HG03571 (cell line): ENCODE measurements around the gene CACNA1I.

Experiments
- ATAC-seq: cut with Tn5 transposase; IDR thresholded peaks from one replicate; pipeline ENCODE4 v1.9.1; 2021; ENCODE audit not compliant: unreplicated experiment

Gene CACNA1I

DNA sequence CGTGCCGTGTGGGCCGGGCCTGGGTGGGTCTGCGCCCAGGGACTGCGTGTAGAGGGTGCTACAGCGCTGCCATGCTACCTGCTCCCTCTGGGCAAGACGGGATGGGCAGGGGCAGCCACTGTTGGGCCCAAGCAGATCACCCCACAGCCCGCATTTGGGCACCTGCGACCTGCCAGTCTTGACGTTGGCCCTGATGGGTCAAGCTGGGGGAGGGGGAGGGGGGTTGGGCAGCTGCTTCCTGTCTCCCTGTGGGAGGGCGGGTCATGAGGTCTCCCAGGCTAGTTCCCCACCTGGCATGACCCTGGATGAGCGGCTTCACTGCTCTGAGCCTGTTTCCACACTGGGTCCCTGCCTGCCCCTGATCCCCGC, 35.2 kb upstream of the CACNA1I start:
- no peak for ATAC-seq

DNA sequence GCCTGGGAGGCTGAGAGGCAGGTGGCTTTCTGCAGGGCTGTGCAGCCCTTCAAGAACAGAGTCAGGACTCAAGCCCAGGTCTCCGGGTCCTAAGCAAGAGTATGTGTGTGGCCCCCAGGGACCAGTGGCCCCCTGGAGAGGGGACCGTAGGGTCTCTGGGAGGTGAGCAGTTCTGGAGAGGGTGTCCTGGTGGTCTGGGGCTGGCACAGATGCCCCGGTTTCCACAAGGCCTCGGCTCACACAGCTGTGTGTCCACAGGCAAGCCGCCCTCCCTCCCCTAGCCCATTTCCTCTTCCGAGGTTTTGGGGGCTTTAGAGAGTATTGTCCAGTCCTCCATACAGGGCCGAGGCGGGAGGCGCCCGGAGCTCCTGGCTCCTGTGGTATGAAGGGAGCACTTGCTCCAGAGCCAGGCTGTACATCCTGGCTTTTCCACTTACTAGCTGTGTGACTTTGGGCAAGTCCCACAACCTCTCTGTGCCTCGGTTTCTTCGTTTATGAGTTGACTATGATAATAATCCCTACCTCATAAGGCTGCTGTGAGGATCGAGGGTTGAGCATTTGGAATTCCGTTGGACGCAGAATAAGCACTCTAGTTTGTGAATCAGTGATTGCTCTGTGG, 34.6 kb upstream of the CACNA1I start:
- no peak for ATAC-seq

DNA sequence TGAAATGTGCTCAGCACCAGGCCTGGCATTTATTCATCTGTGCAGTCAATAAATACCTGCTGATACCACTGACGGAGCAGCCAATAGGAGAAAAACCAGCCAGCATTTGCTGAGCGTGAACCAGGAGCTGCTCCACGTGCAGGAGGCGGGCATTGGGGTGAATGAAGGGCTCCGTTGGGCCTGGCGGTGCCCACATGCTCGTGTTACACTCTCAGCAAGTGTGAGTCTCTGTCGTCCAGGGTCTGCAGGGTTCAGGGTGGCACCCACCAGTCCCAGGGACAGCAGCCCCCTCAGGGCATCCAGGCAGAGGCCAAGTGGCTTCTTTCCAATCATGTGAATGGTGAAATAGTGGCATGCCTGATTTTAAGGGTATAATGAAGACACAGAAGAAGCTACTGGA, 33.8 kb upstream of the CACNA1I start:
- ATAC-seq = no peak

DNA sequence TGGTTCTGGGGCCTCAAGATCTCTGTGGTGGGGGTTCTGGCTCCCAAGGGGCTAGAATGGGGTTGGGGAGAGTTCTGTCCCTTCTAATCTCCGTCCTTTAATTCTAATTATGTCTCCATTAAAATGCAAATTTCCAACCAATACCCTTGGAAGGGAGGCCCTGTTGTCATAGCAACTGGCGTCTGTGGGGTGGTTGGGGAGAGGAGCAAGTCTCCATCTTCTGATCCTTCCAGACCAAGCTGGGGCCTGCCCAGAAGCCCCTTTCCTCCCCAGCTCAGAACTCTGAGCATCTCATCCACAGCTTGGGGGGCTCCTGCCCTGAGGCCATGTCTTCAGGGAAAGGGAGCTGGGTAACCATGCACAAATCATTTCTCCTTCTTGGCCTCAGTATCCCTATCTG, 32.6 kb upstream of the CACNA1I start:
- ATAC-seq = no peak

DNA sequence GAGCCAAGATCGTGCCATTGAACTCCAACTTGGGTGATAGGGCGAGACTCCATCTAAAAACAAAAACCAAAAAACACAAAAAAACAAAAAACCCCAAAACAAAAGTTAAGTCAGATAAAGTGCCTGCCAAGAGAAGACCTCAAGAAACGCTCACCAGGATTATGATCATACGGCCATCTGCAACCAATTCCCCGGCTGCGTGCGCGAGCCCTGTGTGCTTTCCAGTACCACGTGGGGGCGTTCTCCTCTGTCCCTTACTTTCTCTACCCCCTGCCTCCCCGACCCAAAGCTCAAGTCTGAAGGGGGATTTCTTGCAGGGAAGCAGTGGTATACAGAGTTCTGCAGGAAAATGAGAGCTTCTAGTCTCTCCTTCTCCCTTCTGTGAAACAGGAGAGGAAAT, 27.5 kb upstream of the CACNA1I start:
- ATAC-seq = no peak

DNA sequence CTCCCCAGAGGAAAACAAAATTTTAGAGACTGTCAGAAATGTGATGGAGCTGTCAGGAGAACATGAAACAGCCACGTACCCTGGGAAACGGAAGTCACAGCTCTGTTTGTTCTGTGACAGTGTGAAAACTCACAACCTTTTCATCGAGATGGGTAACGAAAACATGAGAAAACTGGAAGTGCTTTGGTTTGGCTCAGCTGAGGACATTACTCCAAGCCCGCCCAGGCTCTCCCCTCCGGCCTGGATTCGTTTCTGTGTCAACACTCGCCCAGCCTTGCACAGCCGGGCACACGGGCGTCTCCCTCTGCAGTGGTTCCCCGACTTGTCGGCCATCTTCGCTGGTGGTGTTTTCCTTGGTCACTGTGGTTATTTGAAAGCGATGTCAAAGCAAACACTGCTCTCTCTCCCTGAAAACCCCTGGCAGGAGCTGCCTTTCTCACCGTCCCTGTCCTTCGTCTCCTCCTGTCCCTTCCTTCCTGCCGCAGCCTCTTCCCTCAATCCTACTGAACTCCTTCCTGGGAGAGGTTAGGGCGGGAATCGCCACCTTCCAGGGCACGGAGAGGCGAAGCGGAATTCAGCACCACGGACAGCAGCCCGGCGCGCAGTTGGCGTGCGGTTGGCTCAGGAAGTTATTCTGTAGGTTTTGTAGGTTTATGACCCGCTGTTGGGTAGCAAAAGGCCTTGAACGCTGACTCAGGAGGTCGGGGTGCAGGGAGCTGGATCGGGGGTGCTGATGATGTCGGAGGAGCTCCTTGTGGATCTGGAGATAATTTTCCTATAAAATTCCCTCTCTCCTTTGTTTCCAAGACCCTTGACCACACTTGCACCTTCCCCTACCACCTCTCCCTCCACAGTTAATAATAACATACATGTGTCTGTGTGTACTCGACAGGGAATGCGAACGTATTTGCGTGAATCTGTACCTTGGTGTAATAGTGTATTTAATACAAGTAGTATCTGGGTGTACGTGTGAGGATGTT, 24.9 kb upstream of the CACNA1I start:
- ATAC-seq = no peak

DNA sequence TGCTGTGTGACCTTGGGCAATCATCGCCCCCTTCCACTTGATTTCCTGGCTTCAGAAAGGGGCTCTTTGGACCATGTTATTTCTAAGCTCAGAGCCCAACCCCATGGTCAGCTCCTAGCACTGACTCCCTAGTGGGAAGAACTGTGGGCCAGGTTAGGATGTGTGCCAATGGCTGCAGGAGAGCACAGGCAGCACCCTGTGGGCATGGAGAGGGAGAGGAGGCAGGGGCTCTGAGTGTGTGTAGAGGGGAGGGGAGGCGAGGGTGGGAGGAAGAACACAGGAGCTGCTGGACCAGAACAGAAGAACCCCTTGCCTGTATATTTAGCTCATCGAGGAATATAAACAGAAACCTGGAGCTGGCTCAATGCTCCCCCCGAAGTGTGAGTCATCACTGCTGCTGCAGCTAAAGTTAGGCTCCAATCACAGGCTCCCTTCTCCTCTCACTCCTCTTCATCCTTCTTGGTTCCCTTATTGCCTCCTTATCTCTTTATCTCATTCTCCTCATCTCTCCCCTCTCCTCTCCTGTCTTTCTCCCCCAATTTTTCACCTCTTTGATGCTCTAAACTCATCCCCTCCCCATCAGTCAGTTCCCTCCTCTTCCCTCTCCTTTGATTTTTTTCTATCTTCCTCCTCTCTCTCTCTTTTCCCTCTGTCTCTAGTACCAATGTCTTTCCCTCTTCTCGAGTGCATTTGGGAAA, 23.5 kb upstream of the CACNA1I start:
- no peak for ATAC-seq

DNA sequence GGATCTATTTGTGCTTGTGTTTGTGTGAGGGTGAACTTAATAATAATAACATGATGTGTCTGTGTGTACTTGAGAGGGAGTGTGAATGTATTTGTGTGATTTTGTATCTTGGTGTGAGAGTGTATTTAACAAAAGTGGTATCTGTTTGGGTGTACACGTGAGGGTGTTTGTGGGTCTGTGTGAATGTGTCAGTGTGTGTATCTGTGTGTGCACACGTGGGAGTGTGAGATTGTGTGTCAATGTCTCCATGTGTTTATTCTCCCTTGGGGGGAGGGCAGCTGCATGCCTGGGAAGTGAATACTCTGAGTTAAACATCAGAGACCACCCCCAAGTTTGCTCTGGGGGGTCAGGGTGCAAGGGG, 23.0 kb upstream of the CACNA1I start:
- ATAC-seq = no peak

DNA sequence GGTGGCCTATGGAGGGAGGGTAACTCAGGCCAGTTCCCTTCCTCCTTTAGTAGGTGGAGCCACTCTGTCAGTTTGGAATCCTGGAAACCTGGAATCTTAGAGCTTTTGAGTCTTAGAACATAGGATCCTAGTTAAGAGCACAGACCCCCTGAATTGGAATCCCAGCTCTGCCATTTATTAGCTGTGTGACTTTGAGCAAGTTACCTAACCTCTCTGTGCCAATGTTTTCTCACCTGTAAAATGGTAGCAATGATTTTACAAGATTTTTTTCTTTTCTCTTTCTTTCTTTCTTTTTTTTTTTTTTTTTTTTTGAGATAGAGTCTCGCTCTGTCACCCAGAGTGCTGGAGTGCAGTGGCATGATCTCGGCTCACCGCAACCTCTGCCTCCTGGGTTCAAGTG, 17.1 kb upstream of the CACNA1I start:
- no peak for ATAC-seq

DNA sequence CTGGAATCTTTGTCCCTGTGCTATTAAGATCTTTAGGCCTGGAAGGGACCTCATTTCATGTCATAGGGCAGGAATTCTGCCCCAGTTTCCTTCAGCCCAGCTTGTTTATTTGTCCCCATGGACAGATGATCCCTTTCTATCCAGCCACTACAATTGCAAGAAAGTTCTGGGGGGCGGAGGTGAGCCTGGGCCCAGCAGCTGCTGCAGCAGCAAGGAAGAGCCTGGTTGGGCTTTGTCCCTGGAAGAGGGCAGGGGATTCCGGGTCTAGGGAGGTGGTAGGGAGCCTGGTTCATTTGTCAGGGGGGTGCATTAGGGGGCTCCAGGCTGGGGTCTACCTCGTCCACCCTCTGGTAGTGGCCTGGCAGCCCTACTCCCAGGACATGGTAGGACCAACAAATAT, 16.4 kb upstream of the CACNA1I start:
- ATAC-seq = no peak

DNA sequence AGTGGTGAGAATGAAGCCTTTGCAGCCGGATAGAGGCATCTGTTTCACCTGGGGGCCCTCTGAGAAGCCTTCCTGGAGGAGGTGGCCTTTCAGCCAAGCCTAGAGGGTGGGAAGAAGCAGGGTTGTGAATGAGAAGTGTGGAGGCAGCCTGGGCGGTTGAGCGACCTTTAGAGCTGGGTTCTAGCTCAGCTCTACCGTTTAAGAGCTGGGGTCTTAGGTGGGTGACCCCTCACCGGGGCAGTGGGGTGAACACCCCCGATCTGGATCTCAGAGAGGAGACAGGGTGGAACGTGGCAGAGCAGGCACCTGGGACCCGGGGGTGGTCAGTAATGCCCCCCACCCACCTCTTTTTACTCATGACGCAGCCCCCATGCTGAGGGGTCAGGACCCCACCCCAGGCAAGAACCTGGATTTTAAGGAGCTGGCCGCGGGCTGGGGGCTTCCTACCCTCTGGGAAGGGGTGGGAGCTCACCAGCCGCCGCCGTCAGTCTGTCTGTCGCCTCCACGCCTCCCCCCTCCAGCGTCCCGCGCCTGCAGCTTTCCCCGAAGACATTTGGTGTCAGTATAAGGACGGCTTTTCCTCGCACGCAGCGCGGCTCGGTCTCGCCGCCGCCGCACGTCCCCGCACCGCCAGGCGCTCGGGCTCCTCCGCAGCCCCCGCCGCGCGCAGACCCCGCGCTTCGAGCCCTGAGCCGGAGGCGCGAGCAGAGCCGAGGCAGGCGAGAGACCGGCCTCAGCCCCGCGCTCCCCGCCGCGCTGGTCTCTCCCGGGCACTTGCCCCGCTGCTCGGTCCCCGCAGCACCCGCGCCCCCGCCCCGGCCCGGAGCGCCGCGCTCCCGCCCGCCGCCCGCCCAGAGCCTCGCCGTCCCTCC, 13.3 kb upstream of the CACNA1I start:
- no peak for ATAC-seq

DNA sequence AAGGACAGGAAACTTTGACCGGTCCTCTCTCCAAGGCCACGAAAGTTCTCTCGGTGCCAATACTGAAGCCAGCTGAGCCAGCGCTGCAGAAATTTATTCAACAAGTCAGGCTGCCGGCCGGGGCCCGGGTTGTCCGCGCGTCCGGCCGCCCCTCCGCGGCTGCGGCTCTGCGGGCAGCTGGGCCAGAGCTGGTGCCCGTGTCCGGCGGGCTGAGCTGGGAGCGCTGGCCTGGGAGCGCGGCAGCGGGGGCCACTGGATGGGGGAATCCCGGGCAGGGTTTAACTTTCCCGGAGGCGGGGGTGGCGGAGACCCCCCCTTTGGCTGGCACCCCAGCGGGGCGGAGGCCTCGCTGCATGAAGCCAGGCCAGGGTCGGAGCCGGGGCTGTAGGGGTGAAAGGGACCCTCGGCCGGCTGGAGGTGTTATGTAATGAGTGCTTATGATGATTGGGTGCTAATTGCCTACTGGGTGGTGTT, 12.3 kb upstream of the CACNA1I start:
- ATAC-seq = no peak

DNA sequence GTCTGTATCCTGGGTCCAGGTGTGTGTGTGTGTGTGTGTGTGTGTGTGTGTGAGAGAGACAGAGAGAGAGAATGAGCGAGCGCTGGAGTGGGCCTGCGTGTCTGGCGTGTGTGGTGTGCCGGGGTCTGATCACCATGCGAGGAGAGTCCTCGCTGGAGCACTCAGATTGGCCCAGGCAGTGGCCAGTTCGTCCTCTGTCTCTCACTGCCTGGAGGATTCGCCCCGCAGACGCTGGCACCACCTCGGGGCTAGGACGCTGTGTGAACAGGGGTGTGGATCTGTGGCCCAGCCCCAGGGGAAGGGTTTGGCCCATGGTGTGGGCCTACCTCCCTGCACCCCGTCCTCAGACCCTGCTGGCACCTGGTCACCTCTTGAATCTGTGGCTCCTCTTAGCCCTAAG, 11.6 kb upstream of the CACNA1I start:
- no peak for ATAC-seq

DNA sequence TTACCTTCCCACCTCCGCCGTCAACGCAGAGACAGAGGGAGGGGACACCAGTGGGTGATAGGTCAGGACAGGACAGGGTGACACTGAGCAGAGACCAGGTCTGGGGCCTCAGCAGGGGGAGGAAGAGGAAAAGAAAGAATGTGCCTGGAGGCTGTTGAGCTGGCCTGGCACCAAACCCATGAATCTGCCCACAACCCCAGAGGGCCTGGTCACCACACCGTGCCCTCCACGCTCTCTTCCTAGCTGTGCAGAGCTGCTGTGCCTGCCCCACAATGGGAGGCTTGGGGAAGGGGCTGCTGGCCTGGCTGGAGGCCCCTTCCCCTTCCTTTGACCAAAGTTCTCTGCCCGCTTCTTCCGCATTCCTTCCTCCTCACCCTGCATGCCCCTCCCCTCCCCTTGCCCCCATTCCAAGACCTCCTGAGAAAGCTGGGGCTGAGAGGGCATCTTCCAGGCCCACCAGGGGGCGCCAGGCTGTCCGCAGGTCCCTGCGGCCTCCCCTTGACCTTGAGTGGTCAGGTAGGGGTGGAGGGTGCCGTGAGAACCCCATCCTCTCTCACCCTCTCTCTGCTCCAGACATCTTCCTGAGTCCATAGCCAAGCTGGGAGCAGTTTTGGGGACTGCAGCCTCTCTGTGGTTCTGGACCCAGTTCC, 11.0 kb upstream of the CACNA1I start:
- ATAC-seq = no peak

DNA sequence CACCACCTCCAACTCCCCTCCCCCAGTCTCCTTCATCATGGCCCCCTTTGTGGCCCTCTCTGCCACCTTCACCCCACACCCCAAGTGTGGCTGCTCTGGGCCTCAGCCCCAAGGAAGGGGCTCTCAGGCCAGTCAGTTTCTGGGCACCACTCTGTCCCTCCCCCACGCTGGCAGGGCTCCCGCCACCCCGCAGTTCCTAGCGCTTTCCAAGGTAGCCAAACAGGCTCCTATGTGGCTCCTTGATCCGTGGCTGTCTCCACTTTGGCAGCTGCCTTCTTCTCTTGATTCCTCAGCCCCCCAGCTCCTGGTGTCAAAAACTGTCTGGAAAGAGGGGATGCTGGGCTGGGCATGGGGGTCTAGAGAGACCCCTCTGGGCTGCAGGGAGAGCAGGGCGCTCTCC, 10.4 kb upstream of the CACNA1I start:
- ATAC-seq = no peak

DNA sequence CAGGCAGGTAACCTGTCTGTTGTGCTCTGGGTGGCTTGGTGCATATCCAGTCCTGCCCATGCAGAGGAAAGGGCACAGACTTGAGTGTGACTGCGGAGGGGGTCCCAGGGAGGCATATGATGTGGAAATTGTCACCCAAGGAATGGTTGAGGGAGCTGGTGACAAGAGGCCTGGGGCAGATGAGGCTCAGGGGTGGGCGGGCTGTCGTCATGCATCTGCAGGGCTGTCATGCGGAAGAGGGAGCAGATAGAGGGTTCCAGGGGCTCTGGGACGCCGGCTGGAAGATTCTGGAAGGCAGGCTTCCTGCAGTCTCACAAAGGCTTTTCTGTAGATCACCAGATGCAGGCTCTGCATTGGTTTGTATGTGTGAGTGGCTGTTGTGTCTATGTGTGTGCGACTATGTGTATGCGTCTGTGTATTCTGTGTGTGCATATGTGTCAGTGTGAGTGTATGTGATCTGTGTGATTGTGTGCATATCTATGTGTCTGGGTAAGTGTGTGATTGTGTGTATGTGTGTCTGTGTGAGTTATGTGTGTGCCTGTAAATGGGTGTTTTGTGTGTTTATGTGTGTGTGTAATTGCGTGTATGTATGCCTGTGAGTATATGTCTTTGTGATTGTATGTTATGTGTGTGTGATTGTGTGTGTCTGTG, 7.6 kb upstream of the CACNA1I start:
- ATAC-seq = no peak

DNA sequence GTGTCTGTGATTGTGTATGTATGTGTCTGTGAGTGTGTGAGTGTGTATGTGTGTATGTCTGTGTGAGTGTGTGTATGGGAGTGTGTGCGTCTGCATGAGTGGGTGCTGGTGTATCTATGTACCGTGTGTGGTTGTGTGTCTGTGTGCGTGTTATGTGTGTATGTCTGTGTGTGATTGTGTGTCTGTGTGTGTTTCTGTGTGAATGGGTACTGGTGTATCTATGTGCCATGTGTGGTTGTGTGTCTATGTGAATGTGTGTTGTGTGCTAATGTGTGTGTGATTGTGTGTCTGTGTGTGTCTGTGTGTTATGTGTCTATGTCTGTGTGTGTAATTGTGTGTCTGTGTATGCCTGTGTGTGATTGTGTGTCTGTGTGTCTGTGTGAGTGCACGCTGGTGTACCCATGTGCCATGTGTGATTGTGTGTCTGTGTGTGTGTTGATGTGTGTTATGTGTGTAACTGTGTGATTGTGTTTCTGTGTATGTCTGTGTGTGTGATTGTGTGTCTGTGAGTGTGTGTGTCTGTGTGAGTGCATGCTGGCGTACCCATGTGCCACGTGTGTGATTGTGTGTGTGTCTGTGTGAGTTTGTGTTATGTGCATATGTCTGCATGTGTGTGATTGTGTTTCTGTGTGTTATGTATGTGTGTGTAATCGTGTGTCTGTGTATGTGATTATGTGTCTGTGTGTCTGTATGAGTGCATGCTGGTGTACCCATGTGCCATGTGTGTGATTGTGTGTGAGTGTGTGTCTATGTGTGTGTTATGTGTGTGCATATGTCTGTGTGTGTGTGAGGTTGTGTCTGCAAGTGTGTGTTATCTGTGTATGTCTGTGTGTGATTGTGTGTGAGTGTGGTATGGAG, 6.8 kb upstream of the CACNA1I start:
- no peak for ATAC-seq

DNA sequence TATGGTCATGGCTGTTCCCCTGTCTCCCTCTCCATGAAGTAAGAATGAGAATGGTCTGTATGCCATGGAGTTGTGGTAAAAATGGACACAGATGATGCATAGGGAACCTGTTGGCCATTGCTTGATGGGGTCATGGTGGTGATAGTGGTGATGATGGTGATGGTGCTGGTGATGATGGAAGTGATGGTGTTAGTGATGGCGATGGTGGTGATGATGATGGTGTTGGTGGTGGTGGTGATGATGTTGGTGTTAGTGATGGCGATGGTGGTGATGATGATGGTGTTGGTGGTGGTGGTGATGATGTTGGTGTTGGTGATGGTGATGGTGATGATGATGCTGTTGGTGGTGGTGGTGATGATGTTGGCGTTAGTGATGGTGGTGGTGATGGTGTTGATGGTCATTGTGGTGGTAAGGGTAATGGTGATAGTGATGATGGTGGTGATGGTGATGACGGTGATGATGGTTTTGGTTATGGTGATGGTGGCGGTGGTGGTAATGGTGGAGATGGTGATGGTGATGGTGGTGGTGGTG, 5.1 kb upstream of the CACNA1I start:
- no peak for ATAC-seq
